NCI-H2029 treated with DMSO at 0.1 percent for 48 hours (cell line): ENCODE measurements around the gene CLIC4.
A peak's percentile ranks its signal among the peaks of the same experiment; 100 is the strongest.
"Not testable (repeated sequence)": the region's sequence is repeated elsewhere in the genome, so short reads cannot be mapped to it uniquely, and the experiment has no call there.

ENCODE experiments used
- DNase-seq: peaks from one replicate; lab custom pipeline; 2025; lab: John Stamatoyannopoulos, UW

The CLIC4 gene

GRCh38 chr1:24875991-24876506 is 130.8 kb downstream of the CLIC4 start:
- DNase-seq: no peak

GRCh38 chr1:24878045-24878444 is 132.8 kb downstream of the CLIC4 start:
- no peak for DNase-seq

GRCh38 chr1:24878775-24879742 is 133.8 kb downstream of the CLIC4 start:
- DNase-seq: no peak

- no peak for DNase-seq
Observed at GRCh38 chr1:24881034-24881433, 135.8 kb downstream of the CLIC4 start.

- DNase-seq: no peak
Observed at GRCh38 chr1:24884751-24885150, 139.5 kb downstream of the CLIC4 start.

DNA sequence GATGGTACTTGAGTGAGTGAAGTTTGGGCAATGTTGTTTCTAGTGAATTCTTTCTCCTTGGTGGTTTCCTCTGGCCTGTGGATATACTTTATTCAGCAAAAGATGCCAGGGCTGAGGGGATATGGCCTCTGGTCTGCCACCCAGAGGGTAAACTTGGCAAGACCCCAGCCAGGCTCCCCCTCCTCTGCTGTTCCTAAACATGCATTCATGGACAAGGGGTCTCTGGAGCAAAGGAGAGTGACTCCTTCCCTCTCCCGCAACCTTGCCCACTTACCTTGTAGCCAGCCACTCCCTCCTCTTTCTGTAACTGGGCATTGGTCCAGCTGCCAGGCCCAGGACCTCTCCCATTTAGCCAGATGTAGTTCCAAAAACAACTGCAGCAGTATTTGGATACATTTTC is 141.0 kb downstream of the CLIC4 start:
- no peak for DNase-seq

DNA sequence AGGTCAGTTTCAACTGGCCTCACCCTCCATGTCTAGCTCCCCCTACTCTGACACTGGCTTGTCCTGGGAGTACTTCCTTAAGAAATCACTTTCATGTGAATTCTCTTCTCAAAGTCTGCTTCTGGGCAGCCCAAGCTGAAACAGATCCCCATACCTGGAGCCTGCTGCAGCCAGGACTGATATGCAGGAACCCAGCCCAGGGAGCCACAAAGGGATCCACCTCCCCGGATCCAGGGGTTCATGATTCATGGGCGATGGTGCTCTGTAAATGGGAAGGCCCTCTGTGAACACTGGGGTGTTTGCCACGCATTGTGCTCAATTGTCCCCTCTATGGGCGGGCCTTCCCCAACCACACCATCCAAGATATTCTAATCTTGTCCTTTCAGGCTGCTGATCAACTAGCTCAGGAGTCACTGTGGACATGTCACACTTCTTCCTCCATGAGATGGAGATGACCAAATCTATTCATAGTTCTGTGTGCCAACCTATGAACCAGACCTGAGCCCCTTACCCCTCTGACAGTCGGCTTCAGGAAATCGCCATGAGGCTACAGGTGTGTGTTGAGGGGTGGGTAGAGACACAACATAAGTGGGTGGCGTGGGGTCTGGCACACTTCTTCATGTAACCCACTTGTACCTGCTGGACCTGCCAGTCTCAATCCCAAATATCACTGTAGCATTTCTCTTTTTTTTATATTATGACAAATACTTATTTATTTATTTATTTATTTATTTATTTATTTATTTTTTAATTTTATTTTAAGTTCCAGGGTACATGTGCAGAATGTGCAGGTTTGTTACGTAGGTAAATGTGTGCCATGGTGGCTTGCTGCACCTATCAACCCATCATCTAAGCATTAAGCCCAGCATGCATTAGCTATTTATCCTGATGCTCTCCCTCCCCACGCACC is 143.1 kb downstream of the CLIC4 start:
- DNase-seq: no peak

GRCh38 chr1:24888971-24889676 is 143.9 kb downstream of the CLIC4 start:
- DNase-seq: no peak

- DNase-seq: no peak
Observed at GRCh38 chr1:24890887-24891286, 145.6 kb downstream of the CLIC4 start.

DNA sequence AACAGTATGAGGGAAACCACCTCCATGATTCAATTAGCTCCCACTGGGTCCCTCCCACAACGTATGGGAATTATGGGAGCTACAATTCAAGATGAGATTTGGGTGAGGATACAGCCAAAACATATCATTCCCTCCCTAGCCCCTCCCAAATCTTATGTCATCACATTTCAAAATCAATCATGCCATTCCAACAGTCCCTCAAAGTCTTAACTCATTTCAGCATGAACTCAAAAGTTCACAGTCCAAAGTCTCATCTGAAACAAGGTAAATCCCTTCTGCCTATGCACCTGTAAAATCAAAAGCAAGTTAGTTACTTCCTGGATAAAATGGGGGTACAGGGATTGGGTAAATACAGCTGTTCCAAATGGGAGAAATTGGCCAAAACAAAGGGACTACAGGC is 146.1 kb downstream of the CLIC4 start:
- DNase-seq: not testable (repeated sequence)

- no peak for DNase-seq
Observed at GRCh38 chr1:24892188-24893153, 147.2 kb downstream of the CLIC4 start.

DNA sequence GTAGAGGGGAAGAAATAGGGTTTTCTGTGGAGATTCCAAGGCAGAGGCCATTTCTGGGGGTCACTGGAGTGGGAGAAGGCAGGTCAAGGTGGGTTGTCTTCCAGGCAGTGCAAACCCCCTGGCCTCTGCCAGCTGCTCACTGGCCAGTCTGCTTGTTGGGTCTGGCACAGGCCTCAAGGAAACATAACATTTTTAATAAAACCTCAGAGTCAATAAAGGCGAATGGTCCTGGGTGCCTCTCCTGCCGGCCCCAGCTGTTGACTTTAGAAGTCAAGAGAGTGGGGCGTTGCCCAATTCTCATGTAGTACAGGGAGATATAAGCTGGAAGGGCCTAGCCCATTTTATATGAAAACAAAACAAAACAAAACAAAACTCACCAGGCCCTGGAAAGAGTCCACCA is 148.2 kb downstream of the CLIC4 start:
- DNase-seq: peak; percentile 16
